HG03064 (cell line): Measurements from ENCODE around the gene RIIAD1.
"Not testable (repeated sequence)": the region's sequence is repeated elsewhere in the genome, so short reads cannot be mapped to it uniquely, and the experiment has no call there.

ENCODE experiments used
- ATAC-seq: cut with Tn5 transposase; IDR thresholded peaks from one replicate; pipeline ENCODE4 v1.9.1; 2021; ENCODE audit warnings: low read depth; ENCODE audit not compliant: unreplicated experiment

RIIAD1 gene

GRCh38 chr1:151720974-151721787 is at the start of gene RIIAD1:
Gene RIIAD1 (plus strand): TSS chr1:151721522. CDS start chr1:151721537, 15 bp downstream.
- ATAC-seq: no peak

GRCh38 chr1:151673407-151673806 is 47.9 kb upstream of the RIIAD1 start:
- no peak for ATAC-seq

GRCh38 chr1:151680391-151680790 is 40.9 kb upstream of the RIIAD1 start:
- ATAC-seq: no peak

GRCh38 chr1:151680826-151681225 is 40.5 kb upstream of the RIIAD1 start:
- ATAC-seq: no peak

- no peak for ATAC-seq
Observed at GRCh38 chr1:151681923-151682322, 39.4 kb upstream of the RIIAD1 start.

GRCh38 chr1:151682901-151683300 is 38.4 kb upstream of the RIIAD1 start:
- ATAC-seq: not testable (repeated sequence)

- no peak for ATAC-seq
Observed at GRCh38 chr1:151684128-151684527, 37.2 kb upstream of the RIIAD1 start.

GRCh38 chr1:151686561-151686960 is 34.8 kb upstream of the RIIAD1 start:
- no peak for ATAC-seq

- no peak for ATAC-seq
Observed at GRCh38 chr1:151689494-151689893, 31.8 kb upstream of the RIIAD1 start.

GRCh38 chr1:151692226-151692625 is 29.1 kb upstream of the RIIAD1 start:
- ATAC-seq: no peak

GRCh38 chr1:151693057-151693651 is 28.2 kb upstream of the RIIAD1 start:
- ATAC-seq: no peak

GRCh38 chr1:151701515-151701914 is 19.8 kb upstream of the RIIAD1 start:
- ATAC-seq: no peak

- no peak for ATAC-seq
Observed at GRCh38 chr1:151702936-151703335, 18.4 kb upstream of the RIIAD1 start.

GRCh38 chr1:151703813-151704212 is 17.5 kb upstream of the RIIAD1 start:
- no peak for ATAC-seq

- no peak for ATAC-seq
Observed at GRCh38 chr1:151704246-151704645, 17.1 kb upstream of the RIIAD1 start.

GRCh38 chr1:151705146-151705545 is 16.2 kb upstream of the RIIAD1 start:
- no peak for ATAC-seq

GRCh38 chr1:151705753-151706463 is 15.4 kb upstream of the RIIAD1 start:
- ATAC-seq: no peak

GRCh38 chr1:151706464-151707415 is 14.6 kb upstream of the RIIAD1 start:
- no peak for ATAC-seq

- no peak for ATAC-seq
Observed at GRCh38 chr1:151707541-151708065, 13.7 kb upstream of the RIIAD1 start.

- no peak for ATAC-seq
Observed at GRCh38 chr1:151708891-151709290, 12.4 kb upstream of the RIIAD1 start.
